ENCODE data around the gene CDC25B. TPM values are rescaled to one million over a fixed set of nuclear protein-coding genes. Genes with fewer than 3 reads are reported as not detected.
"Not testable (repeated sequence)": the region's sequence is repeated elsewhere in the genome, so short reads cannot be mapped to it uniquely, and the experiment has no call there.

Gene CDC25B
- total RNA-seq, 1 experiment from 2014 or later: 223 TPM

DNA sequence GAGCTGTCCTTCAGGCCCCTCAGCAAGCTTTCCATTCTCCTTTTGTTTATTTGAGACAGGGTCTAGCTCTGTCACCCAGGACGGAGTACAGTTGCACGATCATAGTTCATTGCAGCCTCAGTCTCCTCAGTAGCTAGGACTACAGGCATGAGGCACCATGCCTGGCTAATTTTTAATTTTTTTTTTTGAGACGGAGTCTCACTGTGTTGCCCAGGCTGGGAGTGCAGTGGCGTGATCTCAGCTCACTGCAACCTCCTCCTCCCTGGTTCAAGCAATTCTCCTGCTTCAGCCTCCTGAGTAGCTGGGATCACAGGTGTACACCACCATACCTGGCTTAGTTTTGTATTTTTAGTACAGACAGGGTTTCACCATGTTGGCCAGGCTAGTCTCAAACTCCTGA is 6.9 kb upstream of the CDC25B start:
- DNase-seq (ENCODE audit: low read depth, low spot score); RAD21 ChIA-PET (ENCODE audit: low non-redundant PET in 1 of 2, low total read pairs in 2 of 2, uncharacterized antibody in 2 of 2, unreplicated experiment in 2 of 2); H4K20me1 ChIP-seq (ENCODE audit: insufficient read depth); BruUV-seq (replicated peaks); H3K9me3 ChIP-seq (ENCODE audit: control insufficient read depth in 1 of 2, insufficient read depth in 1 of 2, low read depth in 1 of 2, low read length in 2 of 2); ATAC-seq; H3K27ac ChIP-seq (ENCODE audit: low read depth, low read length); H3K36me3 ChIP-seq (ENCODE audit: control insufficient read depth in 1 of 2, insufficient read depth in 2 of 2, low read length in 2 of 2); H2AFZ ChIP-seq (ENCODE audit: low read depth, low read length, poor library complexity, severe bottlenecking); POLR2A ChIA-PET; H3K27me3 ChIP-seq (ENCODE audit: insufficient read depth, low read length); H3K9me2 ChIP-seq (ENCODE audit: insufficient read depth): not testable (repeated sequence)
- H3K4me3 ChIP-seq (replicated peaks in 1 of 2; ENCODE audit: low read depth in 1 of 2, low read length in 2 of 2): peak overlapping the region in 1 of 2 experiments; percentile 16; a peak in 1 of 4 replicates
- CTCF ChIA-PET: interaction anchor here (2.2 kb wide), 1 partner anchor 29 kb away, joined by 10 read pairs; no protein-coding TSS in a partner anchor
- peak overlapping the region; percentile 28; the same call in 1 of the 2 replicates for H3K9ac ChIP-seq (ENCODE audit: low read length)
- peaks cover 25 to 39% of the 10 kb centered on the region in 2 experiments for H3K4me1 ChIP-seq (ENCODE audit: control insufficient read depth in 1 of 2, insufficient read depth in 2 of 2, low read length in 2 of 2)
- H3K79me2 ChIP-seq (ENCODE audit: insufficient read depth, low read length): peaks cover 20% of the 10 kb centered on the region
- peak overlapping the region; percentile 56 for H3K4me2 ChIP-seq (ENCODE audit: low read length)
- intact Hi-C loops (cut with micrococcal nuclease): loop anchor here (5.0 kb wide), 1 partner anchor 298 kb away; no protein-coding TSS in a partner anchor

DNA sequence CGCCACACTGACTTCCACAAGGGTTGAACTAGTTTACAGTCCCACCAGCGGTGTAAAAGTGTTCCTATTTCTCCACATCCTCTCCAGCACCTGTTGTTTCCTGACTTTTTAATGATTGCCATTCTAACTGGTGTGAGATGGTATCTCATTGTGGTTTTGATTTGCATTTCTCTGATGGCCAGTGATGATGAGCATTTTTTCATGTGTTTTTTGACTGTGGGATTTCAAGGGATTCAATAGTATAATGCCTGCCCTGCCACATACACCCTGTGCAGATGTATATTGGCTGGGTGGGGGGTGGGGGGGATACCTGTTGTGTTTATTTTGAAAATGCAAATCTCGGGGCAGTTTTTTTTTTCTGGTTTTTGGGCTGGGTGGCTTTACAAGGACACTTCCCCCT is 1.9 kb upstream of the CDC25B start:
- H3K9me3 ChIP-seq (ENCODE audit: control insufficient read depth in 1 of 2, insufficient read depth in 1 of 2, low read depth in 1 of 2, low read length in 2 of 2); CTCF ChIA-PET; DNase-seq (ENCODE audit: low read depth, low spot score); H3K4me2 ChIP-seq (ENCODE audit: low read length); H2AFZ ChIP-seq (ENCODE audit: low read depth, low read length, poor library complexity, severe bottlenecking); ATAC-seq; H4K20me1 ChIP-seq (ENCODE audit: insufficient read depth); H3K27ac ChIP-seq (ENCODE audit: low read depth, low read length); H3K9me2 ChIP-seq (ENCODE audit: insufficient read depth); RAD21 ChIA-PET (ENCODE audit: low non-redundant PET in 1 of 2, low total read pairs in 2 of 2, uncharacterized antibody in 2 of 2, unreplicated experiment in 2 of 2); BruUV-seq (replicated peaks); H3K4me3 ChIP-seq (replicated peaks in 1 of 2; ENCODE audit: low read depth in 1 of 2, low read length in 2 of 2); intact Hi-C loops (cut with micrococcal nuclease); H3K27me3 ChIP-seq (ENCODE audit: insufficient read depth, low read length); H3K9ac ChIP-seq (ENCODE audit: low read length): not testable (repeated sequence)
- Histone ChIP-seq H3K4me1 (ENCODE audit: control insufficient read depth in 1 of 2, insufficient read depth in 2 of 2, low read length in 2 of 2) (peaks cover 15 to 35% of the 10 kb centered on the region in 2 experiments), H3K36me3 (ENCODE audit: control insufficient read depth in 1 of 2, insufficient read depth in 2 of 2, low read length in 2 of 2) (peaks cover 10 to 12% of the 10 kb centered on the region in 2 experiments; a peak in 3 of 4 replicates), H3K79me2 (ENCODE audit: insufficient read depth, low read length) (peaks cover 28% of the 10 kb centered on the region)
- POLR2A ChIA-PET: interaction anchor here (2.3 kb wide), 1 partner anchor 24 kb away, joined by 12 read pairs; no protein-coding TSS in a partner anchor

All from HCT116 (cell line).